GM19099 (cell line): ENCODE results near the gene EMID1.

ENCODE experiments used
- POLR2A ChIP-seq: IDR thresholded peaks from 3 replicates; pipeline ENCODE4 v1.6.1; 2011; ENCODE audit warnings: low read depth; ENCODE audit not compliant: insufficient read length; ENCODE audit errors: extremely low read depth

Gene EMID1

DNA sequence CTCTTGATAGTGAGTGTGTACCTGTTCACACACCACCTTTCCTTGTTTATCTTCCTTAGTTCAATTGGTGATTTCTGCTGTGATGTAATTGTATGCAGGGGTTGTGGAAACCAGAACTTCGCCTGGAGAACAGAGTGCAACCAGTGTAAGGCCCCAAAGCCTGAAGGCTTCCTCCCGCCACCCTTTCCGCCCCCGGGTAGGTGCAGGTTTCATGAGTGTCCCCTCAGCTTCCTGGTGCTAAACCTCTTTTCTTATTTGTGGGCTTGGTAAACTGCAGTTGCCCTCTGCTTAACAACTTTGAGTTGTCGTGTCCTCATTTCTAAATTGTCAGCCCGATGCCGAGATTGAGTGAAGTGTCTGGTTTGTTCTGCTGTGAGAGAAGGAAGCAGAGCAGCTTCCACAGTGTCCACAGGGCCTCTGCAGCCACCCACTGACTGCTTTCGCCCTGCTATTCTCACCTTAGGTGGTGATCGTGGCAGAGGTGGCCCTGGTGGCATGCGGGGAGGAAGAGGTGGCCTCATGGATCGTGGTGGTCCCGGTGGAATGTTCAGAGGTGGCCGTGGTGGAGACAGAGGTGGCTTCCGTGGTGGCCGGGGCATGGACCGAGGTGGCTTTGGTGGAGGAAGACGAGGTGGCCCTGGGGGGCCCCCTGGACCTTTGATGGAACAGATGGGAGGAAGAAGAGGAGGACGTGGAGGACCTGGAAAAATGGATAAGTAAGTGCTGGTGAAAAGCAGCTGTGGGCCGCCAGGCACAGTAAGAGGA lies 93.6 kb downstream of the EMID1 start:
- TF ChIP-seq POLR2A: no peak

- TF ChIP-seq POLR2A: no peak
Observed at GRCh38 chr22:29300467-29300806, 94.7 kb downstream of the EMID1 start.

DNA sequence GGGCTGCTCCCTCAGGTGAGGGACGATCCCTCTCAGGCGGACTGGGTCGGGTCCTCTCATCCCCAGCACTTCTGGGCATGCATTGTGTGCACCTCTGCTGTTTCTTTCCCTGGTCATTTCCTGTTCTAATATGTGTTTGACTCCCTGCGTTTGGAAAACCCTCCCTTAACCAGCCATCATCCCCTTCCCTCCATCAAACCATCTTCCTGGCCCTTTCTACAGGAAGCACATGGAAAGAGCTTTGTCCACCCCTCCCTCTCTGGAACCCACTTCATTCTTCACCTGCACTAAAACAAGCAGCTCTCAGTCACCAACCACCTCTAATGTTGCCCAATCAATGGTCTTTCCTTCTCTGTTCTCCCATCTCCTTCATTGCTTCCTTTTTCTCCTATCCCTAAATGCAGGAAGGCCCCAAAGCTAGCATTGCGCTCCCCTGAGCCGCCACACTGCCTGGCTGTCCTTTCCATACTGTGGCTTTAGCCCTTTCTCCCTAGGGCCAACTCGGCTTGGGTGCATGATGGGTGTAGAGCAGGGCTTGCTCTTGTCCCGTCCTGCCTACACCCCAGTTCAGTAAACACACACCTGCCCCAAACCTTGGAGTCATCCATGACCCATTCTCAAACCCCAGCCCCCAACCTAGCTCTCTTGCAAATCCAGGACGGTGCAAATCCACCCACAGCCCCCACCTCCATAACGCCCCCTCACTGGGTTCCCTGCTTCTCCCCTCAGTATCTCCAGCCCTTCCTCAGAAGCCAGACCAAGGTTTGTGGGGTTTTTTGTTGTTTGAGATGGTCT lies 95.3 kb downstream of the EMID1 start:
- no peak for TF ChIP-seq POLR2A

- TF ChIP-seq POLR2A: no peak
Observed at GRCh38 chr22:29301716-29302401, 96.2 kb downstream of the EMID1 start.

DNA sequence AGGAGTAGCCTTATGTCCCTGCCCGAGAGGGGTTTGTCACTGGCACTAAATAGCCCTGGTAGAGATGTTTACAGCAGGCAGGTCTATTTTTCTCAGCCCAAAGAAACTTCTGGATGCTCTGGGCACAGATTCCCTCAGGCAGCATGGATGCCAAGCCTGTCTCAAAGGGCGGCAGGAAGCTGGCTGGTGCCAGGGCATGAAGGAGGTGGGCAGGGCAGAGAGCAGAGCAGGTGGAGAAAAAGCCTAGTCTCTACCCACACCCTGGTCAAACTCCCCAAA lies 96.6 kb downstream of the EMID1 start:
- TF ChIP-seq POLR2A: no peak

DNA sequence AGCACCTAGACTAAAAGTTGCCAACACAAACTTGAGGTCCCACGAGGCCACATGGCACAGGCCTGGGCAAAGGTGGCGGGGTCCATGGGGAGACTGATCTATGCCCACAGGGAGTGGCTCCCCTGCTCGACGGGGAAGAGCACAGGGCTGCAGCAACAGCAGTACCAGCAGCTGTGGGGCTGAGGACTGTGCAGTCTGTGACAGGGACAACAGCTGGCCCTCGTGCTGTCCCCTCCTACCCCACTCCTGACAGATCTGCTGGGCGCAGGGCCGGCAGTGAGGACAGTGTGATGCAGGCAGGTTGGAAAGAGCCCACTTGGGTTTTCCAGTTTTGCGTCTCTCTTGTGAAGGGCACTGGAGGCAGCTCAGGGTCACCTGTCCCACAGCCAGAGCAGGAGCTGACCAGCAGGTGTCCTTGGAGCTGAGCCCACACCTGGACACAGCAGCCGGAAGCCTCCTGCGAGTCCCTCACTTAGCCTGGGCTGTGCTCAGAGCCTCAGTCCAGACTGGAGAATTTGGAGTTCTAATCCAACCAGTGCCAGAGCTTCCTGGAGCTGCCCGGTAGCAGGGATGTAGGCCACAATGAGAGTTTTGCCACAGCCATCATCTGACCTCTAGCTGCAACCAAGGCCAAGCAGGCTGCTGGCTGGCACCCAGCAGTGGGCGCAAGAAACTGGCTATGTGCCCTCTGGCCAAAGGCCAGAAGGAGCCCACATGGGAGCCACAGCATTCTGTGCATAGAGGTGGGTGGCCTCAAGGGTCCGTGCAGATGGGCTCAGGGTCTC lies 97.2 kb downstream of the EMID1 start:
- no peak for TF ChIP-seq POLR2A

DNA sequence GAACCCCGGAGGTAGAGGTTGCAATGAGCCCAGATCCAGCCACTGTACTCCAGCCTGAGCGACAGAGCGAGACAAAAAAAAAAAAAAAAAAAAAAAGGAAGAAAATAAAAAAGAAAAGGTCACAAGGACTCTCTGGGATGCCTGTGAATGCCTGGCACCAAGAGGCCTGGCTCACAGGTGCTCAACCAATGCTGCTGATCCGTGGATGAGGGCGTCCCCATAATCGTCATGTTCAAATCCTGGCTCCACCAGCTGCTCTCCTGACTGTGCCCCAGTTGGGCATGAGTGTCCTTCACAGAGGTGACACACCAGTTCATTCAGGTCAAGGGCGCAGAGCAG lies 100.1 kb downstream of the EMID1 start:
- TF ChIP-seq POLR2A: no peak

GRCh38 chr22:29306175-29306834 lies 100.6 kb downstream of the EMID1 start, which contains the start of gene GAS2L1:
GAS2L1 (plus strand) TSS chr22:29306650; CDS start chr22:29308106, 1,456 bp downstream.
- no peak for TF ChIP-seq POLR2A

DNA sequence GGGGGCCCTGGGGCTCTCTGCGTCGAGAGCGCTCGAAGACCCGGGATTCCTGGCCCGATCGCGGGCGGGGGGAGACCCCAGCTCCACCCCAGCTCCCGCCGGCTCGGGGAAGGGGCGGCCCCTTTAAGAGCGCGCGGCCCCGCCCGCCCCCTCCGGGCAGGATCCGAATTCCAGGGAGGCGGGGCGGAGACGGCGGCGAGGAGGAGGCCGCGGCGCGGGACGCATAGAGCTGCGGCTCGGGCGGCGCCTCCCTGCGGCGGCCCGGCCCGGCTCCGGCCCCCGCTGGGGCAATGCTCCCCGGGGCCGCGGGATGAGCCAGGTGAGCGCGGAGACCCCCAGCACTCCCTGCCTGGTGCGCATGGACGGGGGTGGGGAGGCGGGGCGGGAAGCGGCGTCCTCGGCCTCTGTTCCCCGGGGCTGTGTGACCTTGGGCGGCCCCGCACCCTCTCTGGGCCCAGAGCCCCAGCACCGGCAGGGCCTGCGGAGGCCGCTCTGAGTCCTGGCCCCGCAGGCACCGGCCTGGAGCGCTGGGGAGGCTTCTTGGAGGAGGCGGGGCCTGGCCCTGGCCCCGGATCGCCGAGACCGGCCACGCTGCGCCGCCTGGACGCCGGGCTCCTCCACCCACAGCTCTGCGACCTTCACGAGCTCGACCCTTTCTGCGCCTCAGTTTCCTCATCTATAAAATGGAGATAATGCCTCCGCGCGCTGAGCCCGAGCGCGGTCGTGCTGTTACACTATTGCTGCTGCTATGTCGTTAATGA lies 101.3 kb downstream of the EMID1 start:
- no peak for TF ChIP-seq POLR2A

DNA sequence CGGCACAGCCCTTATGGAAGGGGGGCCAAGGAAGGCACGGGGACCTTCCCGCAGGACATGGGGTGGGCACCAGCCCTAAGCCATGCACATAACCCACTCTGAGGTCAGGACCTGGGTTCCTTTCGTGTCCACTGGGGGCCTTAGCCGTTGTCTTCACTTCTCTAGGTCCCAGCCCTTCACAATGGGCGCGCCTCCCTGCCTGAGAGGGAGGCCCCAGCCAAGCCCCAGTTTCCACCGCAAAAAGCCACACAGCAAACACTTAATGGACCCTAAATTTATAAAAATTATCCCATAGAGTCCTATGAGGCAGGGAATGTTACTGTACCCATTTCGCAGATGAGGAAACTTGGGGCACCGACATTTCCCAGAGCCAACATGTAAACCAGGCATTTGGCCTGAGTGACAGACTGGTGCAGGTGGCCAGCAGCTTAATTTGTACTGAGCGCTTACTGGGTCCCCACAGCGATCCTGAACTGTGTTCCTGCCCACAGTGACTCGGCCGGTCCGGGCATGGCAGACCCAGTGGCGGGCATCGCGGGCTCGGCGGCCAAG lies 102.0 kb downstream of the EMID1 start:
- TF ChIP-seq POLR2A: no peak

GRCh38 chr22:29308148-29308790 lies 102.6 kb downstream of the EMID1 start:
- TF ChIP-seq POLR2A: no peak

DNA sequence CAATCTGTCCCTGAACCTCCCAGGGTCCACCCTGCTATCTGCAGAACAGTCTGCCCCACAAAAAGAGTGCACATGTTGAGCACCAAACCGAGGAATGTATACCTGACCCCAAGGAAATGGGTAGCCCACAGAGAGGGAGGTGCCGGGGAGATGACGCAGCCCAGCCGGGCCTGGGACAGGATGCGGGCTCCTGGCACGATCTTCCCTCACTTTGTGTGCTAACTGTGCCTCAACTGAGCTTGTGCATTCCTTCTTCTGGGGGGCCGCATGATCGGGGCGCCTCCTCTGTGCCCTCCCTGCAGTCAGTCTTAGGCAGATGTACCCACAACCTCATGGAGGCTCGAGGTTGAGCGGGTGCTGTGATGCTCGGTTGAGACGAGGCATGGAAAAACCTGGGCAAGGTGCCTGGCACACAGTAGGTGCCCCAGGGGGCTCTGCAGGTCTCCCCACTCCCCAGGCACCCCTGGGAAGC lies 103.1 kb downstream of the EMID1 start:
- no peak for TF ChIP-seq POLR2A
